Suprapubic skin (tissue), 4 donors: ENCODE measurements around the gene SPATA19. TPM values are rescaled to one million over a fixed set of nuclear protein-coding genes. Genes with fewer than 3 reads are reported as not detected.

Source experiments
- DNase-seq, 2 donors: peaks; one replicate each; pipeline ENCODE4 v3.0.0-alpha.2; 2019; ENCODE audit warnings: low spot score in 2 of 2
- H3K27ac ChIP-seq: fragments of 200-600 bp; sonication (generic); one replicate; pipeline ENCODE4 v1.5.1; 2019
- H3K27me3 ChIP-seq: fragments of 200-600 bp; sonication (generic); one replicate; pipeline ENCODE4 v1.5.1; 2019
- H3K36me3 ChIP-seq: fragments of 200-600 bp; sonication (generic); one replicate; pipeline ENCODE4 v1.5.1; 2019
- H3K4me1 ChIP-seq: fragments of 200-600 bp; sonication (generic); one replicate; pipeline ENCODE4 v1.5.1; 2019
- H3K4me3 ChIP-seq: fragments of 200-600 bp; sonication (generic); one replicate; pipeline ENCODE4 v1.5.1; 2019; ENCODE audit warnings: mild to moderate bottlenecking
- H3K9me3 ChIP-seq: fragments of 200-600 bp; sonication (generic); one replicate; pipeline ENCODE4 v1.5.1; 2019
- CTCF ChIP-seq, 2 donors: fragments of 200-600 bp in 1 of 2; fragments of 450-650 bp in 1 of 2; sonication (generic) in 1 of 2; IDR thresholded peaks; one replicate each; pipeline ENCODE4 v1.5.1; 2016 to 2019; ENCODE audit warnings: antibody characterized with exemption in 2 of 2, mild to moderate bottlenecking in 1 of 2, moderate library complexity in 1 of 2
- EP300 ChIP-seq: sonication (generic); formaldehyde crosslinking; IDR thresholded peaks from one replicate; pipeline ENCODE4 v1.6.1; 2017; ENCODE audit warnings: antibody characterized with exemption
- POLR2A ChIP-seq, 2 donors: fragments of 450-650 bp; IDR thresholded peaks; one replicate each; pipeline ENCODE4 v1.6.1; 2017; ENCODE audit warnings: antibody characterized with exemption in 2 of 2, mild to moderate bottlenecking in 2 of 2, moderate library complexity in 2 of 2
- POLR2AphosphoS5 ChIP-seq, 3 donors: sonication (generic); formaldehyde crosslinking; IDR thresholded peaks; one replicate each; pipeline ENCODE4 v1.6.1; 2017; ENCODE audit warnings: antibody characterized with exemption in 3 of 3
- WGBS: methylation state at CpG from one replicate; pipeline ENCODE4 v1.1.5; 2018; 5-methylcytosine and 5-hydroxymethylcytosine counted together
- total RNA-seq, 4 donors: library from RNA; depleted of rRNA; stranded (reverse); fragments of >200 nt; gene quantifications; one replicate each; pipeline ENCODE4 v1.1.0, GENCODE V29; 2016

SPATA19 gene
- total RNA-seq, 4 donors from 2014 or later: not detected

- WGBS: 43% methylated on average over 12 of the region's 12 CpGs
- no peak for DNase-seq
Observed at GRCh38 chr11:133835593-133836548, 9.4 kb downstream of the SPATA19 start.

GRCh38 chr11:133834682-133835592 is 10.4 kb downstream of the SPATA19 start:
- Histone ChIP-seq H3K27me3 (peaks cover 10% of the 10 kb centered on the region), H3K36me3 (no peaks in the 10 kb centered on the region), H3K9me3 (no peaks in the 10 kb centered on the region), H3K4me1 (no peaks in the 10 kb centered on the region), H3K27ac (no peak overlapping the region), H3K4me3 (no peak overlapping the region)
- peak; percentile 37 to 40 for TF ChIP-seq CTCF (IDR thresholded peaks at IDR 0.05)
- no peak for TF ChIP-seq POLR2AphosphoS5 (IDR thresholded peaks at IDR 0.05)
- 53% methylated on average over 8 of the region's 11 CpGs for WGBS
- no peak for DNase-seq

More at GRCh38 chr11:133835593-133836548, 9.4 kb downstream of the SPATA19 start:
- Histone ChIP-seq H3K36me3 (no peaks in the 10 kb centered on the region), H3K4me3 (no peak overlapping the region), H3K4me1 (no peaks in the 10 kb centered on the region), H3K27ac (no peak overlapping the region), H3K9me3 (no peaks in the 10 kb centered on the region), H3K27me3 (peaks cover 10% of the 10 kb centered on the region)
- TF ChIP-seq POLR2AphosphoS5 (IDR thresholded peaks at IDR 0.05): no peak
- no peak for TF ChIP-seq POLR2A (IDR thresholded peaks at IDR 0.05)
- no peak for TF ChIP-seq CTCF (IDR thresholded peaks at IDR 0.05)
- no peak for TF ChIP-seq EP300

GRCh38 chr11:133833898-133834681 is 11.2 kb downstream of the SPATA19 start:
- H3K4me3 ChIP-seq: no peak overlapping the region
- H3K9me3 ChIP-seq: no peaks in the 10 kb centered on the region
- 87% methylated on average over 12 of the region's 17 CpGs for WGBS
- no peak for DNase-seq
- no peaks in the 10 kb centered on the region for H3K4me1 ChIP-seq
- no peak for TF ChIP-seq POLR2A (IDR thresholded peaks at IDR 0.05)
- TF ChIP-seq CTCF (IDR thresholded peaks at IDR 0.05): no peak
- TF ChIP-seq EP300: no peak
- TF ChIP-seq POLR2AphosphoS5 (IDR thresholded peaks at IDR 0.05): no peak
- peaks cover 10% of the 10 kb centered on the region for H3K27me3 ChIP-seq
- no peak overlapping the region for H3K27ac ChIP-seq
- no peaks in the 10 kb centered on the region for H3K36me3 ChIP-seq

GRCh38 chr11:133832991-133833897 is 12.1 kb downstream of the SPATA19 start:
- no peak for DNase-seq
- Histone ChIP-seq H3K27me3 (peaks cover 10% of the 10 kb centered on the region), H3K9me3 (no peaks in the 10 kb centered on the region), H3K36me3 (no peaks in the 10 kb centered on the region), H3K4me3 (no peak overlapping the region), H3K27ac (no peak overlapping the region), H3K4me1 (no peaks in the 10 kb centered on the region)
- WGBS: 71% methylated on average over 29 of the region's 86 CpGs
- no peak for TF ChIP-seq EP300
- TF ChIP-seq POLR2AphosphoS5 (IDR thresholded peaks at IDR 0.05): no peak
- no peak for TF ChIP-seq POLR2A (IDR thresholded peaks at IDR 0.05)
- no peak for TF ChIP-seq CTCF (IDR thresholded peaks at IDR 0.05)
